EH (cell line): Measurements from ENCODE around the gene STX16.

ENCODE experiments used
- DNase-seq: peaks from one replicate; pipeline ENCODE4 v3.0.0-alpha.2; 2015; ENCODE audit warnings: low read depth

Gene STX16

GRCh38 chr20:58650776-58651558 lies at the start of gene STX16:
TSS of gene STX16 (plus strand) at chr20:58651283. CDS start at chr20:58652007, 724 bp downstream.
- peak; percentile 92 for DNase-seq

GRCh38 chr20:58602124-58602523 lies 49.0 kb upstream of the STX16 start:
- no peak for DNase-seq

- peak; percentile 83 for DNase-seq
These were observed 47.4 kb upstream of the STX16 start for GRCh38 chr20:58603721-58604120.

GRCh38 chr20:58604128-58604881 lies 46.8 kb upstream of the STX16 start:
- DNase-seq: peak; percentile 59

- no peak for DNase-seq
These were observed 45.6 kb upstream of the STX16 start for GRCh38 chr20:58605292-58606065.

- no peak for DNase-seq
These were observed 44.9 kb upstream of the STX16 start for GRCh38 chr20:58606184-58606583.

- no peak for DNase-seq
These were observed 42.8 kb upstream of the STX16 start for GRCh38 chr20:58608096-58608840.

- no peak for DNase-seq
These were observed 42.1 kb upstream of the STX16 start for GRCh38 chr20:58609026-58609425.

- no peak for DNase-seq
These were observed 40.8 kb upstream of the STX16 start for GRCh38 chr20:58610071-58610800.

- no peak for DNase-seq
These were observed 40.3 kb upstream of the STX16 start for GRCh38 chr20:58610811-58611210.

- no peak for DNase-seq
These were observed 39.6 kb upstream of the STX16 start for GRCh38 chr20:58611236-58612030.

- no peak for DNase-seq
These were observed 38.9 kb upstream of the STX16 start for GRCh38 chr20:58612121-58612691.

GRCh38 chr20:58613061-58613854 lies 37.8 kb upstream of the STX16 start:
- no peak for DNase-seq

GRCh38 chr20:58614366-58614765 lies 36.7 kb upstream of the STX16 start:
- DNase-seq: no peak

GRCh38 chr20:58614984-58615760 lies 35.9 kb upstream of the STX16 start:
- no peak for DNase-seq

- DNase-seq: no peak
These were observed 34.7 kb upstream of the STX16 start for GRCh38 chr20:58616411-58616810.

- DNase-seq: no peak
These were observed 33.9 kb upstream of the STX16 start for GRCh38 chr20:58617158-58617557.

GRCh38 chr20:58618351-58619076 lies 32.6 kb upstream of the STX16 start:
- peak; percentile 17 for DNase-seq
